ENCODE measurements around the gene TMEM150C. TPM values are rescaled to one million over a fixed set of nuclear protein-coding genes. Genes with fewer than 3 reads are reported as not detected.
A peak's percentile ranks its signal among the peaks of the same experiment; 100 is the strongest.

TMEM150C gene
- total RNA-seq, 1 donor from 2014 or later, result 8.1 TPM

- no peak for DNase-seq (ENCODE audit: low spot score)
- ATAC-seq, result no peak
These were observed 42.0 kb downstream of the TMEM150C start for GRCh38 chr4:82519776-82520175.

- ATAC-seq (no peak), DNase-seq (ENCODE audit: low spot score) (no peak)
These were observed 42.7 kb downstream of the TMEM150C start for GRCh38 chr4:82519072-82519471.

- DNase-seq (ENCODE audit: low spot score), result no peak
These were observed 44.7 kb downstream of the TMEM150C start for GRCh38 chr4:82517043-82517442.

GRCh38 chr4:82515705-82516104 is 46.1 kb downstream of the TMEM150C start:
- DNase-seq (ENCODE audit: low spot score), result peak; percentile 69

More at GRCh38 chr4:82517043-82517442, 44.7 kb downstream of the TMEM150C start:
- ATAC-seq, result no peak

GRCh38 chr4:82513382-82513781 is 48.4 kb downstream of the TMEM150C start:
- peak; percentile 56 for ATAC-seq
- DNase-seq (ENCODE audit: low spot score), result no peak

More at GRCh38 chr4:82515705-82516104, 46.1 kb downstream of the TMEM150C start:
- peak; percentile 95 for ATAC-seq

- ATAC-seq (peak; percentile 87), DNase-seq (ENCODE audit: low spot score) (no peak)
These were observed 51.6 kb downstream of the TMEM150C start for GRCh38 chr4:82510216-82510615.

- no peak for ATAC-seq
- DNase-seq (ENCODE audit: low spot score), result no peak
These were observed 52.9 kb downstream of the TMEM150C start for GRCh38 chr4:82508806-82509428.

GRCh38 chr4:82508011-82508410 is 53.8 kb downstream of the TMEM150C start:
- ATAC-seq, result no peak
- DNase-seq (ENCODE audit: low spot score), result no peak

- ATAC-seq, result no peak
- no peak for DNase-seq (ENCODE audit: low spot score)
These were observed 60.7 kb downstream of the TMEM150C start for GRCh38 chr4:82501154-82501442.

- ATAC-seq (no peak), DNase-seq (ENCODE audit: low spot score) (no peak)
These were observed 61.2 kb downstream of the TMEM150C start for GRCh38 chr4:82500435-82501153.

GRCh38 chr4:82499738-82500434 is 61.9 kb downstream of the TMEM150C start:
- no peak for ATAC-seq
- DNase-seq (ENCODE audit: low spot score), result no peak

- ATAC-seq, result no peak
- DNase-seq (ENCODE audit: low spot score), result no peak
These were observed 65.4 kb downstream of the TMEM150C start for GRCh38 chr4:82496349-82496748.

GRCh38 chr4:82495666-82496065 is 66.1 kb downstream of the TMEM150C start:
- ATAC-seq (no peak), DNase-seq (ENCODE audit: low spot score) (no peak)

- DNase-seq (ENCODE audit: low spot score) (no peak), ATAC-seq (no peak)
These were observed 67.9 kb downstream of the TMEM150C start for GRCh38 chr4:82493721-82494425.

GRCh38 chr4:82491251-82491960 is 70.4 kb downstream of the TMEM150C start:
- DNase-seq (ENCODE audit: low spot score), result no peak
- peak; percentile 85 for ATAC-seq

- DNase-seq (ENCODE audit: low spot score) (no peak), ATAC-seq (no peak)
These were observed 71.8 kb downstream of the TMEM150C start for GRCh38 chr4:82489987-82490386.

GRCh38 chr4:82489076-82489475 is 72.7 kb downstream of the TMEM150C start:
- ATAC-seq (no peak), DNase-seq (ENCODE audit: low spot score) (no peak)

GRCh38 chr4:82484996-82485783 is 76.6 kb downstream of the TMEM150C start:
- DNase-seq (ENCODE audit: low spot score) (no peak), ATAC-seq (no peak)

GRCh38 chr4:82482387-82482786 is 79.4 kb downstream of the TMEM150C start:
- ATAC-seq (peak; percentile 68), DNase-seq (ENCODE audit: low spot score) (no peak)

- ATAC-seq, result no peak
- no peak for DNase-seq (ENCODE audit: low spot score)
These were observed 80.3 kb downstream of the TMEM150C start for GRCh38 chr4:82481506-82481840.
